ENCODE results near the gene ATG101.
"Not testable (repeated sequence)": the region's sequence is repeated elsewhere in the genome, so short reads cannot be mapped to it uniquely, and the experiment has no call there.

ATG101 gene

GRCh38 chr12:52116222-52117125, 46.7 kb downstream of the ATG101 start:
- peak; percentile 69 to 70 for DNase-seq

- DNase-seq = not testable (repeated sequence)
Observed at GRCh38 chr12:52117806-52118475, 48.2 kb downstream of the ATG101 start.

DNA sequence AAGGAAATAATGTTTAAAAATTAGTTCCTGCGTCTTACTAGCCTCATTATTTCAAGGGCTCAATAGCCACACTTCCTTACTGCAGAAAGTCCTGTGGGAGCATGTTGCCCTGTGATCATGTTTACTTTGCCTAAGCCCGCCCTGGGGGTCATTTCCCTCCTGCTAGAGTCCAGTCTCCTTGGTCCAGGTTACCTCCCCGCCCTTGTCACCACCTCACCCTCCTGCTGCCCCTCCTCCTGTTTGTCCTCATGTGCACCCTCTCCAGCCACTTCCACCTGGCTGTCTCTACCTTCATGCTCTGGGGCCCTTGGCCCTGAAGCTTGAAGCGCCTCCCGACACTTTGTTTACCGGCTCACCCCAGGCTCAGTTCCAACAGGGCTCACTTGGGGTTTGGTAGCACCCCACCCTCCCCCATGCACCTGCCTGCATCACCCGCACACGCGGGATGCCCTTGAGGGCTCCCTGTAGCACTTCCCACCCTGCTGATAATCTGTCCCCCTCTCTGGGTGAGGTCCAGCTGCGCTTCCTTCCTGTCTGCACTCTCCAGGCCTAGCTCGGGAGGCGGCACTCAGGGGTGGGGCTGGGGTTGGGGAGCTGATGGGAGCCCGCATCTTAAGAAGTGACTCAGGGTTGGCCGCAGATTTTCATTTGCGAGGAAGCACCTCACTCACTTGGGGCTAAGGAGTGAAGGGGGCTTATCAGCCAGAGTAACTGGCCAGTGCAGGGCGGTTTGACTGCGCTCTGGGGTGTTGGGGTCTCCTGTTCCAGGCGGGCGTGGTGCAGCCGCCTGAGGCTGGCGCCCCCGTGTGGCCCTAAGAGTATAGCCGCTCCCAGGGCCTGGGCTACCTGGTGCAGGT, 49.8 kb downstream of the ATG101 start:
- peak; percentile 11 for DNase-seq

DNA sequence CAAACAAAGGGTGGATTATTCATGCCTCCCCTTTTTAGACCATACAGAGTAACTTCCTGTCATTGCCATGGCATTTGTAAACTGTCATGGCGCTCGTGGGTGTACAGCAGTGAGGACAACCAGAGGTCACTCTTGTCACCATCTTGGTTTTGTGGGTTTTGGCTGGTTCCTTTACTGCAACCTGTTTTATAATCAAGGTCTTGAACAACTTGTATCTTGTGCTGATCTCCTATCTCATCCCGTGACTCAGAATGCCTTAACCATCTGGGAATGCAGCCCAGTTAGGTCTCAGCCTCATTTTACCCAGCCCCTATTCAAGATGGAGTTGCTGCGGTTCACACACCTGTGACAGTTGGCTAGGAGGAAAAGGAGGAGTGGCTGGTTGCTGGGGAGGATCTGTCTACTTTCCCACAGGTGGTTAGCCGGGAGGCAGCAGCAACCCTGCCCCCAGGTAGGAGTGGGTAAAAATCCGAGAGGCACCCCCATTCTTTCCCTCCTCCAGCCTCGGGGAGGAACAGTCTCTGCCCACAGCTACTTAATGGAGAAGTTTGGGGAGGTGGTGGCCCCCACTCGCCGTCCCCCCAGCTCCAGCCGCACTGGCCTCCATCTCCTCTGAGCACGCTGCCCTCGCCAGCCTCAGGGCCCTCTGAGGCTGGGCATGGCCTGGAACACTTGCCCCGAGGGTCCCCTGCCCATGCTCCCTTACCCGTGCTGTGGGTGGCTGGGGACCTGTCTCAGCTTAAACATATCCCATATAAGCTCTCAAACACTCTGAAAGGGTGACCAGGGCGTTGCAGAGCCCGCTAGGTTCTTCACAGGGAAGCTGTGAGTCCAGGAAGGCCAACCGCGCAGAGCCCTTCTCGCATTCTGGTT, 51.4 kb downstream of the ATG101 start:
- DNase-seq = no peak

- DNase-seq = peak; percentile 58 to 65
Observed at GRCh38 chr12:52121824-52122539, 52.2 kb downstream of the ATG101 start.

- no peak for DNase-seq
Observed at GRCh38 chr12:52122540-52122871, 52.7 kb downstream of the ATG101 start.

GRCh38 chr12:52122904-52123303, 53.1 kb downstream of the ATG101 start:
- no peak for DNase-seq

GRCh38 chr12:52123487-52124186, 53.9 kb downstream of the ATG101 start:
- no peak for DNase-seq

DNA sequence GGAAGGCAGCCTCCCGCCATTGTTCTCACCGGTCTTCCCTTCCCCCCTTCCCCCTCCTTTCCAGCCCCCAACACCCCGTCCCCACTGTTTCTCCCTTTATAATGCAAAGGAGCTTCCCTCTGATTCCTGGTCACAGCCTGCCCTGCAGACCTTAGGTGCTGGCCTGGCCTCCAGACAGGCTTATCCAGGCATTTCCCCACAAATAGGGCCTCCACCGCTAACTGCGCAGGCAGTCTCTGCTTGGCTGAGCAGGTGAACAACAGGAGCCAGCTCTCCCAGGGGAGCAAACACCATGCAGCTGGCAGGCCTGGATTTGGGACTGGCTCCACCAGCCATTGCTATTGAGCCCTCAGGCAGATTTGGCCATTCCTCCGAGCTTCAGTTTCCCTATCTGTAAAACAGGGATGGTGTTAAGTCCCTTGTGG, 55.7 kb downstream of the ATG101 start:
- DNase-seq = no peak

- no peak for DNase-seq
Observed at GRCh38 chr12:52126050-52126604, 56.3 kb downstream of the ATG101 start.
